Measurements from ENCODE around the gene PRAMEF15. TPM values are rescaled to one million over a fixed set of nuclear protein-coding genes. Genes with fewer than 3 reads are reported as not detected.
"Not testable (repeated sequence)": the region's sequence is repeated elsewhere in the genome, so short reads cannot be mapped to it uniquely, and the experiment has no call there.

PRAMEF15 gene
- total RNA-seq (2022) (not detected in 2 replicates), Bru-seq, nascent RNA (not detected), BruChase-seq, experiment 1, labeled RNA remaining after a 6-hour chase (not detected), BruChase-seq, experiment 2, labeled RNA remaining after a 2-hour chase (not detected)
- long read RNA-seq = 0 reads

DNA sequence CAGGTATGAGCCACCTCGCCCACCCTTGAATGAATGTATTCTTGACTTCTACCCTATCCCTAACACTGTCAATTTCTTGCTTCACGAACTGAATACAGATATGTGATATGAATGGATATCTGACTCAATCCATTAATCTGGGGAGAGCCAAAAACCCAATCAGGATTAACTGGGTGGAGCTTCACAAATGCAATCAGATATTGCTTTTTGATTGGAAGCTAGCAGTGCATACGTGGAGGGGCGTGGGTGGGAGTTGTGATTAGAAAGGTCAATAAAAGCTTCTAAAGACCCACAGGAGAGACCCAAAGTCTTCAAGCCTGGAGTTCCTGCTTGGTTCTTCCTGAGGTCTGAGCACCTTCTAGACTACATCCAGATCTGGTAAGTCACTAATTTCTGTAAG, at the start of gene PRAMEF15:
Gene PRAMEF15, plus strand, starts transcription at position 301 of the 400 bp plus-strand sequence. CDS start 2,827 bp downstream, outside the sequence.
- CTCF ChIA-PET; H3K4me1 Mint-ChIP-seq (ENCODE audit: low read depth, unreplicated experiment); DNase-seq; H3K27me3 Mint-ChIP-seq (ENCODE audit: unreplicated experiment); H3K27ac Mint-ChIP-seq (ENCODE audit: unreplicated experiment); H3K9me3 Mint-ChIP-seq (ENCODE audit: low read depth, unreplicated experiment); intact Hi-C loops (cut with micrococcal nuclease; ENCODE audit: unreplicated experiment); H3K4me3 Mint-ChIP-seq (ENCODE audit: low read depth, unreplicated experiment); H3K36me3 Mint-ChIP-seq (ENCODE audit: insufficient read depth, unreplicated experiment); BruUV-seq (replicated peaks): not testable (repeated sequence)

- H3K4me1 Mint-ChIP-seq (ENCODE audit: low read depth, unreplicated experiment); H3K4me3 Mint-ChIP-seq (ENCODE audit: low read depth, unreplicated experiment); CTCF ChIA-PET; H3K9me3 Mint-ChIP-seq (ENCODE audit: low read depth, unreplicated experiment); H3K27me3 Mint-ChIP-seq (ENCODE audit: unreplicated experiment); H3K27ac Mint-ChIP-seq (ENCODE audit: unreplicated experiment); H3K36me3 Mint-ChIP-seq (ENCODE audit: insufficient read depth, unreplicated experiment); BruUV-seq (replicated peaks); intact Hi-C loops (cut with micrococcal nuclease; ENCODE audit: unreplicated experiment): not testable (repeated sequence)
- DNase-seq = peak; percentile 0
These were observed 38.4 kb upstream of the PRAMEF15 start for GRCh38 chr1:13277016-13277415.

GRCh38 chr1:13279617-13280016, 35.8 kb upstream of the PRAMEF15 start:
- H3K36me3 Mint-ChIP-seq (ENCODE audit: insufficient read depth, unreplicated experiment); H3K4me3 Mint-ChIP-seq (ENCODE audit: low read depth, unreplicated experiment); H3K4me1 Mint-ChIP-seq (ENCODE audit: low read depth, unreplicated experiment); intact Hi-C loops (cut with micrococcal nuclease; ENCODE audit: unreplicated experiment); DNase-seq; H3K9me3 Mint-ChIP-seq (ENCODE audit: low read depth, unreplicated experiment); BruUV-seq (replicated peaks); H3K27ac Mint-ChIP-seq (ENCODE audit: unreplicated experiment); CTCF ChIA-PET; H3K27me3 Mint-ChIP-seq (ENCODE audit: unreplicated experiment): not testable (repeated sequence)

DNA sequence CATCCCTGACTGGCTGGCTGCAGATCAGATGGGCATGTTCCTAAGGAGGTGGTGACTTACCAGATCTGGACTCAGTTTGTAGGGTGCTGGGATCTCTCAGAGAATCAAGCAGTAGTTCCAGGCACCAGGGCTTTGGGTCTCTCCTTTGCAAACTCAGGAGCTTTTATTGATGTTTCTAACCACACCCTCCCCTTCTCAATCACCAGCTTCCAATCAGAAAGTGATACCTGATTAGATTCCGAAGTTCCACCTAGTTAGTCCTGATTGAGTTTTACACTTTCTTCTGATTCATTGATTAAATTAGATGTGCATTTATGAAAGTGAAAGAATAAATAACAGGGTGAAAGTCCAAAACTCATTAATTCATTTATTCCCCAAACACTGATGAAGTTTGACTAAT, 30.3 kb upstream of the PRAMEF15 start, which contains the start of gene PRAMEF8:
Gene PRAMEF8, minus strand, starts transcription at position 101 of the 400 bp plus-strand sequence. CDS start 1,046 bp downstream, outside the sequence.
- H3K27me3 Mint-ChIP-seq (ENCODE audit: unreplicated experiment); CTCF ChIA-PET; H3K4me3 Mint-ChIP-seq (ENCODE audit: low read depth, unreplicated experiment); H3K9me3 Mint-ChIP-seq (ENCODE audit: low read depth, unreplicated experiment); BruUV-seq (replicated peaks); H3K27ac Mint-ChIP-seq (ENCODE audit: unreplicated experiment); H3K4me1 Mint-ChIP-seq (ENCODE audit: low read depth, unreplicated experiment); DNase-seq; intact Hi-C loops (cut with micrococcal nuclease; ENCODE audit: unreplicated experiment); H3K36me3 Mint-ChIP-seq (ENCODE audit: insufficient read depth, unreplicated experiment): not testable (repeated sequence)

GRCh38 chr1:13289030-13289429, 26.4 kb upstream of the PRAMEF15 start:
- DNase-seq; H3K27me3 Mint-ChIP-seq (ENCODE audit: unreplicated experiment); CTCF ChIA-PET; H3K4me3 Mint-ChIP-seq (ENCODE audit: low read depth, unreplicated experiment); H3K9me3 Mint-ChIP-seq (ENCODE audit: low read depth, unreplicated experiment); H3K4me1 Mint-ChIP-seq (ENCODE audit: low read depth, unreplicated experiment); H3K36me3 Mint-ChIP-seq (ENCODE audit: insufficient read depth, unreplicated experiment); intact Hi-C loops (cut with micrococcal nuclease; ENCODE audit: unreplicated experiment); H3K27ac Mint-ChIP-seq (ENCODE audit: unreplicated experiment); BruUV-seq (replicated peaks): not testable (repeated sequence)

DNA sequence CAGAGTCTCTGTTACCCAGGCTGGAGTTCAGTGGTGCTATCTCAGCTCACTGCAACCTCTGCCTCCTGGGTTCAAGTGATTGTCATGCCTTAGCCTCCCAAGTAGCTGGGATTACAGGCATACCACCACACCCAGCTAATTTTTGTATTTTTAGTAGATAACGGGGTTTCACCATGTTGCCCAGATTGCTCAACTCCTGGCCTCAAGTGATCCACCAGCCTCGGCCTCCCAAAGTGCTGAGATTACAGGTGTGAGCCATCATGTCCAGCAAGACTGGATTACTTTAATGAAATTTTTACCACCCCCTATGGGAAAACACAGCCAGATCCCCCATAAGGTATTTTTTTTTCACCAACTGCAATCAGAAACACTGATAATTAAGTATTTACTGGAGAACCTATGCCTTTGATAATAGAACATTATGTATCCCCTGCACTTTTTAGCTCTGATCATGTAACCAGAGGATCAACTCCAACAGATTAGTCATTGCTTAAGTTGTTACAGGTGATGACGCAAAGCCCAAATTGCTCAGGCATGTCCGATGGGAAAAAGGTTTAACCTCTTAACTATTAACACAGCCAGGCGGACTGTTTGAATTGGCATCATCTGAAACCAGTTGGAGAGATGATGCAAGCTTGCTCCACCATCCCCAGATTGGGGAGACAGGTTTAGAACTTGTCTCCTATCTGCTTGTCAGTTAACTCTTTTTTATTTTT, 18.0 kb upstream of the PRAMEF15 start:
- H3K4me1 Mint-ChIP-seq (ENCODE audit: low read depth, unreplicated experiment); H3K4me3 Mint-ChIP-seq (ENCODE audit: low read depth, unreplicated experiment); H3K27ac Mint-ChIP-seq (ENCODE audit: unreplicated experiment); H3K27me3 Mint-ChIP-seq (ENCODE audit: unreplicated experiment); CTCF ChIA-PET; intact Hi-C loops (cut with micrococcal nuclease; ENCODE audit: unreplicated experiment); BruUV-seq (replicated peaks); H3K9me3 Mint-ChIP-seq (ENCODE audit: low read depth, unreplicated experiment); H3K36me3 Mint-ChIP-seq (ENCODE audit: insufficient read depth, unreplicated experiment); DNase-seq: not testable (repeated sequence)

DNA sequence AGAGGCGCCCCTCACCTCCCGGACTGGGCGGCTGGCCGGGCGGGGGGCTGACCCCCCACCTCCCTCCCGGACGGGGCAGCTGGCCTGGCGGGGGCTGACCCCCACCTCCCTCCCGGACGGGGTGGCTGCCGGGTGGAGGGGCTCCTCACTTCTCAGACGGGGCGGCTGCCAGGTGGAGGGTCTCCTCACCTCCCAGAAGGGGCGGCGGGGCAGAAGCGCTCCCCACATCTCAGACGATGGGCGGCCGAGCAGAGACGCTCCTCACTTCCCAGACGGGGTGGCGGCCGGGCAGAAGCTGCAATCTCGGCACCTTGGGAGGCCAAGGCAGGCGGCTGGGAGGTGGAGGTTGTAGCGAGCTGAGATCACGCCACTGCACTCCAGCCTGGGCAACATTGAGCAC, 16.7 kb upstream of the PRAMEF15 start:
- BruUV-seq (replicated peaks); CTCF ChIA-PET; H3K27ac Mint-ChIP-seq (ENCODE audit: unreplicated experiment); DNase-seq; H3K4me3 Mint-ChIP-seq (ENCODE audit: low read depth, unreplicated experiment); H3K9me3 Mint-ChIP-seq (ENCODE audit: low read depth, unreplicated experiment); intact Hi-C loops (cut with micrococcal nuclease; ENCODE audit: unreplicated experiment); H3K27me3 Mint-ChIP-seq (ENCODE audit: unreplicated experiment); H3K4me1 Mint-ChIP-seq (ENCODE audit: low read depth, unreplicated experiment); H3K36me3 Mint-ChIP-seq (ENCODE audit: insufficient read depth, unreplicated experiment): not testable (repeated sequence)

DNA sequence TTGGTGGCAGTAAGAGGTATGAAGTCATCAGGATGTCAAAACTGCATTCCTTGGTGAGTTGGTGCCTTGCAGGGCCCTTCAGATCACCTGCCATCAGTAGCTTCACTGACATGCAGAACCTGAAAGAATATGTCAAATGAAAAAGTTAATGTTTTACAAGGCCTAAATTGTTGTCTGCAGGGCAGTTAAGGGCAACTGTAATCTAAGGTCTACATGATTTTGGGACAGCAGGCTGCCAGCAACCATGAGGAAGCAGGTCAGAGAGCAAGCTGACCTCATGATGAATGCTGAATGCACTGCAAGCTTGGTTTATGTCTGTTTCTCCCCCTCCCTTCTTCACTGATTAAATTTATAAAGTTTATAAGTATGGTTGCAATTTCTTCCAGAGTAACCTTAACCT, 13.2 kb upstream of the PRAMEF15 start:
- BruUV-seq (replicated peaks); H3K9me3 Mint-ChIP-seq (ENCODE audit: low read depth, unreplicated experiment); H3K4me1 Mint-ChIP-seq (ENCODE audit: low read depth, unreplicated experiment); H3K27ac Mint-ChIP-seq (ENCODE audit: unreplicated experiment); H3K27me3 Mint-ChIP-seq (ENCODE audit: unreplicated experiment); CTCF ChIA-PET; intact Hi-C loops (cut with micrococcal nuclease; ENCODE audit: unreplicated experiment); H3K4me3 Mint-ChIP-seq (ENCODE audit: low read depth, unreplicated experiment); H3K36me3 Mint-ChIP-seq (ENCODE audit: insufficient read depth, unreplicated experiment); DNase-seq: not testable (repeated sequence)

DNA sequence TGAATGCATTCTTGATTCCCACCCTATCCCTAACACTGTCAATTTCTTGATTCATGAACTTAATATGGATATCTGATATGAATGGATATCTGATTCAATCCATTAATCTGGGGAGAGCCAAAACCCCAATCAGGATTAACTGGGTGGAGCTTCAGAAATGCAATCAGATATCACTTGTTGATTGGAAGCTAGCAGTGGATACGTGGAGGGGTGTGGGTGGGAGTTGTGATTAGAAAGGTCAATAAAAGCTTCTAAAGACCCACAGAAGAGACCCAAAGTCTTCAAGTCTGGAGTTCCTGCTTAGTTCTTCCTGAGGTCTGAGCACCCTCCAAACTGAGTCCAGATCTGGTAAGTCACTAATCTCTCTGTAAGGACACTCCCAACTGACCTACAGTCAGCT, 12.1 kb upstream of the PRAMEF15 start, which contains the start of gene PRAMEF33:
Gene PRAMEF33, plus strand, starts transcription at position 301 of the 400 bp plus-strand sequence. CDS start 2,416 bp downstream, outside the sequence.
- BruUV-seq (replicated peaks); H3K27ac Mint-ChIP-seq (ENCODE audit: unreplicated experiment); H3K9me3 Mint-ChIP-seq (ENCODE audit: low read depth, unreplicated experiment); DNase-seq; H3K4me1 Mint-ChIP-seq (ENCODE audit: low read depth, unreplicated experiment); intact Hi-C loops (cut with micrococcal nuclease; ENCODE audit: unreplicated experiment); H3K36me3 Mint-ChIP-seq (ENCODE audit: insufficient read depth, unreplicated experiment); H3K4me3 Mint-ChIP-seq (ENCODE audit: low read depth, unreplicated experiment); H3K27me3 Mint-ChIP-seq (ENCODE audit: unreplicated experiment); CTCF ChIA-PET: not testable (repeated sequence)

DNA sequence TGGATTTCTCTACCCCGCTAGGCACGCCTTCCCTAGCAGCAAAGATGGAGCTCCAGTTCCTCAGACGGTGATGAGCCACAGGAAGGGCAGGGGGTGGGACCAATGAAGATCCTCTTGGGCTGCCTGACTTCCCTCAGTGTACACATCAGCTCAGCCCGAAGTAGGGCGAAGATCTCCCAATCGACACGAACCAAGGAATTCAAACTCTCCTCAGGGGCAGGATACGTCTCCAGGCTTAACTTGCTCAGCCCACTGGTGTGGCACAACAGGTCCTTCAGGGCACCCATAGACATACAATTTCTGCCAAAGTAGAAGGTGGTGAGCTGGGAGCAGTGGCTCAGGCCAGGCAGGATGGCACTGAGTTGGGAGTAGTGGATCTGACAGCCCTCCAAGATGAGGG, 27.1 kb downstream of the PRAMEF15 start:
- CTCF ChIA-PET; H3K27me3 Mint-ChIP-seq (ENCODE audit: unreplicated experiment); intact Hi-C loops (cut with micrococcal nuclease; ENCODE audit: unreplicated experiment); H3K27ac Mint-ChIP-seq (ENCODE audit: unreplicated experiment); H3K4me3 Mint-ChIP-seq (ENCODE audit: low read depth, unreplicated experiment); DNase-seq; H3K4me1 Mint-ChIP-seq (ENCODE audit: low read depth, unreplicated experiment); BruUV-seq (replicated peaks); H3K9me3 Mint-ChIP-seq (ENCODE audit: low read depth, unreplicated experiment); H3K36me3 Mint-ChIP-seq (ENCODE audit: insufficient read depth, unreplicated experiment): not testable (repeated sequence)
